B cell (primary cell): ENCODE results near the gene ARG1. TPM values are rescaled to one million over a fixed set of nuclear protein-coding genes. Genes with fewer than 3 reads are reported as not detected.

Source experiments
- ATAC-seq: fragments of 200-7000 bp; cut with Tn5 transposase; one replicate; pipeline ENCODE4 v1.10.0; 2021; ENCODE audit warnings: low read depth, mild to moderate bottlenecking, moderate number of reproducible peaks, moderate library complexity
- CTCF ChIA-PET: fragments of 350-600 bp; sonication (Branson Sonifier 250); formaldehyde crosslinking; loops from one replicate; lab custom pipeline; 2021; ENCODE audit warnings: antibody characterized with exemption, inconsistent platforms; lab: Charles Lee
- POLR2A ChIA-PET: fragments of 350-600 bp; sonication (Branson Sonifier 250); formaldehyde crosslinking; loops from one replicate; lab custom pipeline; 2021; ENCODE audit warnings: antibody characterized with exemption; lab: Charles Lee
- DNase-seq: peaks from one replicate; pipeline ENCODE4 v3.0.0; 2013
- H2AFZ ChIP-seq: 2 replicates; pipeline ENCODE4 v1.6.1; 2012; ENCODE audit warnings: mild to moderate bottlenecking, low read depth, low read length; ENCODE audit not compliant: insufficient read depth, poor library complexity, severe bottlenecking
- H3K27ac ChIP-seq, 2 donors: 1 replicate in 1 of 2; 2 replicates in 1 of 2; pipeline ENCODE4 v1.5.1; 2012 to 2013; ENCODE audit warnings: low read length in 2 of 2, mild to moderate bottlenecking in 2 of 2, moderate library complexity in 1 of 2
- H3K27me3 ChIP-seq, 4 experiments: fragments of 200-600 bp in 1 of 4; sonication (generic) in 1 of 4; replicated peaks in 1 of 4; 1 replicate in 2 of 4; 2 replicates in 2 of 4; pipeline versions ENCODE4 v1.6.1 to v1.7.0; 2013 to 2016; ENCODE audit warnings: low read length in 3 of 4, mild to moderate bottlenecking in 2 of 4, mixed read lengths in 1 of 4, moderate library complexity in 1 of 4; ENCODE audit not compliant: insufficient read depth in 4 of 4, control insufficient read depth in 3 of 4; ENCODE audit errors: control extremely low read depth in 1 of 4
- H3K36me3 ChIP-seq, 2 experiments: replicated peaks in 1 of 2; 1 replicate in 1 of 2; 2 replicates in 1 of 2; pipeline versions ENCODE4 v1.6.1 to v1.7.1; 2013; ENCODE audit warnings: low read length in 1 of 2; ENCODE audit not compliant: insufficient read depth in 2 of 2, control insufficient read depth in 1 of 2; ENCODE audit errors: control extremely low read depth in 1 of 2, extremely low read depth in 1 of 2
- H3K4me1 ChIP-seq, 2 donors: fragments of 200-600 bp in 1 of 2; sonication (generic) in 1 of 2; 1 replicate in 1 of 2; 2 replicates in 1 of 2; pipeline versions ENCODE4 v1.5.1 to v1.6.1; 2013 to 2017; ENCODE audit warnings: low read length in 2 of 2; ENCODE audit not compliant: control insufficient read depth in 2 of 2, insufficient read depth in 2 of 2
- H3K4me2 ChIP-seq: replicated peaks from 2 replicates; pipeline ENCODE3; 2012; ENCODE audit warnings: mild to moderate bottlenecking, low read depth, low read length; ENCODE audit not compliant: poor library complexity, severe bottlenecking
- H3K4me3 ChIP-seq, 5 experiments: fragments of 200-600 bp in 1 of 5; sonication (generic) in 1 of 5; 1 replicate in 3 of 5; 2 replicates in 2 of 5; pipeline versions ENCODE4 v1.5.1 to v1.7.0; 2011 to 2016; ENCODE audit warnings: low read length in 4 of 5, mild to moderate bottlenecking in 4 of 5, low read depth in 2 of 5, control low read depth in 1 of 5, moderate library complexity in 1 of 5; ENCODE audit not compliant: insufficient read depth in 1 of 5; ENCODE audit errors: control extremely low read depth in 1 of 5, extremely low read depth in 1 of 5
- H3K79me2 ChIP-seq: fragments of 200-600 bp; sonication (generic); one replicate; pipeline ENCODE4 v1.6.0; 2016; ENCODE audit warnings: low read length; ENCODE audit not compliant: control insufficient read depth, insufficient read depth
- H3K9ac ChIP-seq: fragments of 200-600 bp; sonication (generic); 2 replicates; pipeline ENCODE4 v1.6.1; 2017; ENCODE audit warnings: mild to moderate bottlenecking, low read length, moderate library complexity
- H3K9me3 ChIP-seq, 3 donors: one replicate each; pipeline versions ENCODE4 v1.6.1 to v1.7.1; 2013; ENCODE audit warnings: low read length in 2 of 3; ENCODE audit not compliant: control insufficient read depth in 2 of 3, insufficient read depth in 1 of 3; ENCODE audit errors: control extremely low read depth in 1 of 3
- H4K20me1 ChIP-seq: 2 replicates; pipeline ENCODE4 v1.6.0; 2012; ENCODE audit warnings: mild to moderate bottlenecking, low read length; ENCODE audit not compliant: insufficient read depth, control insufficient read depth, poor library complexity, severe bottlenecking
- H3K27ac Mint-ChIP-seq: one replicate; pipeline ENCODE4 v1.8.0; 2021; ENCODE audit warnings: mixed read lengths
- H3K27me3 Mint-ChIP-seq: one replicate; pipeline ENCODE4 v1.8.0; 2021; ENCODE audit warnings: mixed read lengths
- H3K4me1 Mint-ChIP-seq: one replicate; pipeline ENCODE4 v1.8.0; 2021; ENCODE audit warnings: mixed read lengths
- H3K4me3 Mint-ChIP-seq: one replicate; pipeline ENCODE4 v1.8.0; 2021; ENCODE audit warnings: mixed read lengths
- H3K9me3 Mint-ChIP-seq: one replicate; pipeline ENCODE4 v1.8.0; 2022; ENCODE audit warnings: mixed read lengths; ENCODE audit not compliant: insufficient read depth
- CTCF ChIP-seq: fragments of 200-600 bp; IDR thresholded peaks from one replicate; pipeline ENCODE4 v1.8.0; 2022; ENCODE audit warnings: antibody characterized with exemption, mild to moderate bottlenecking
- EZH2 ChIP-seq: IDR thresholded peaks from 2 replicates; pipeline ENCODE4 v1.6.1; 2012; ENCODE audit warnings: borderline replicate concordance, low read depth, mild to moderate bottlenecking, moderate library complexity, low read length; ENCODE audit not compliant: insufficient read depth, poor library complexity, severe bottlenecking
- WGBS: methylation state at CpG from one replicate; pipeline ENCODE4 v1.1.5; 2013; ENCODE audit warnings: missing lambda C conversion rate; ENCODE audit not compliant: insufficient coverage; 5-methylcytosine and 5-hydroxymethylcytosine counted together
- intact Hi-C: fragments of 100-400 bp; cut with micrococcal nuclease; formaldehyde crosslinking; loops from one replicate; pipeline ENCODE4 v1.10.0; 2022
- polyA plus RNA-seq: library from polyadenylated mRNA; depleted of rRNA; stranded (reverse); fragments of >200 nt; gene quantifications from 2 replicates; pipeline ENCODE4 v1.2.3, GENCODE V29; 2012
- total RNA-seq, 2 donors: library from RNA; stranded (reverse); fragments of 120-200 nt in 1 of 2; gene quantifications; 1 replicate in 1 of 2; 2 replicates in 1 of 2; pipeline versions ENCODE4 v1.2.3 to v1.2.4, GENCODE V29; 2013 to 2022

ARG1 gene
- total and polyA plus RNA-seq, 2 donors (not counting 1 experiment from before 2014, with no cell fraction given), result not detected

GRCh38 chr6:131581523-131581922 is 8.5 kb downstream of the ARG1 start:
- Histone ChIP-seq H3K4me3 (no peak overlapping the region), H3K9ac (no peak overlapping the region), H2AFZ (no peak overlapping the region), H3K4me1 (no peaks in the 10 kb centered on the region), H3K36me3 (peaks cover 1 to 54% of the 10 kb centered on the region in 2 experiments), H3K27me3 (no peaks in the 10 kb centered on the region), H3K79me2 (no peaks in the 10 kb centered on the region), H3K27ac (no peak overlapping the region), H4K20me1 (no peaks in the 10 kb centered on the region), H3K9me3 (no peaks in the 10 kb centered on the region), H3K4me2 (no peak overlapping the region)
- Mint-ChIP-seq H3K9me3 (no peaks in the 10 kb centered on the region), H3K27ac (no peak overlapping the region), H3K4me1 (no peaks in the 10 kb centered on the region), H3K4me3 (no peak overlapping the region), H3K27me3 (no peaks in the 10 kb centered on the region)
- ATAC-seq, result no peak
- POLR2A ChIA-PET, result no interaction called here
- TF ChIP-seq CTCF, result no peak
- no peak for TF ChIP-seq EZH2
- no peak for DNase-seq
- intact Hi-C loops, result no loop called here
- CTCF ChIA-PET, result no interaction called here

- Histone ChIP-seq H3K4me2 (no peak overlapping the region), H3K4me1 (no peaks in the 10 kb centered on the region), H3K27me3 (no peaks in the 10 kb centered on the region), H2AFZ (no peak overlapping the region), H3K79me2 (no peaks in the 10 kb centered on the region), H4K20me1 (no peaks in the 10 kb centered on the region), H3K27ac (no peak overlapping the region), H3K4me3 (no peak overlapping the region), H3K9ac (no peak overlapping the region), H3K9me3 (no peaks in the 10 kb centered on the region), H3K36me3 (peaks cover 19 to 73% of the 10 kb centered on the region in 2 experiments)
- CTCF ChIA-PET, result no interaction called here
- no peak for TF ChIP-seq EZH2
- no peak for TF ChIP-seq CTCF
- intact Hi-C loops, result no loop called here
- no CpG with 5 or more reads among the region's 4 CpGs for WGBS
- H3K27ac Mint-ChIP-seq, result no peak overlapping the region
- H3K9me3 Mint-ChIP-seq, result no peaks in the 10 kb centered on the region
- no peak overlapping the region for H3K4me3 Mint-ChIP-seq
- H3K27me3 Mint-ChIP-seq, result no peaks in the 10 kb centered on the region
- POLR2A ChIA-PET, result no interaction called here
- DNase-seq, result no peak
- H3K4me1 Mint-ChIP-seq, result no peaks in the 10 kb centered on the region
- no peak for ATAC-seq
These were observed 13.5 kb downstream of the ARG1 start for GRCh38 chr6:131586543-131586942.
